ENCODE data around the gene RUNX1. TPM values are rescaled to one million over a fixed set of nuclear protein-coding genes. Genes with fewer than 3 reads are reported as not detected.

RUNX1 gene
- total RNA-seq, 1 experiment from 2014 or later = 0.52 TPM

GRCh38 chr21:34990842-34991241 is 58.3 kb downstream of the RUNX1 start:
- Histone ChIP-seq H3K4me3 (ENCODE audit: low read depth, low read length, poor library complexity, severe bottlenecking) (no peak overlapping the region), H3K27me3 (replicated peaks; ENCODE audit: insufficient read depth, low read depth, low read length, poor library complexity) (peaks cover 20% of the 10 kb centered on the region), H3K27ac (ENCODE audit: low read depth, low read length, poor library complexity, severe bottlenecking) (no peak overlapping the region), H3K36me3 (ENCODE audit: insufficient read depth, low read length, poor library complexity, severe bottlenecking) (no peaks in the 10 kb centered on the region), H3K9me3 (ENCODE audit: low read depth, low read length, poor library complexity, severe bottlenecking) (no peaks in the 10 kb centered on the region), H3K4me1 (ENCODE audit: insufficient read depth, low read length, poor library complexity, severe bottlenecking) (no peaks in the 10 kb centered on the region)
- BruUV-seq (replicated peaks) = no TSS peak
- TF ChIP-seq, protein P1, sequence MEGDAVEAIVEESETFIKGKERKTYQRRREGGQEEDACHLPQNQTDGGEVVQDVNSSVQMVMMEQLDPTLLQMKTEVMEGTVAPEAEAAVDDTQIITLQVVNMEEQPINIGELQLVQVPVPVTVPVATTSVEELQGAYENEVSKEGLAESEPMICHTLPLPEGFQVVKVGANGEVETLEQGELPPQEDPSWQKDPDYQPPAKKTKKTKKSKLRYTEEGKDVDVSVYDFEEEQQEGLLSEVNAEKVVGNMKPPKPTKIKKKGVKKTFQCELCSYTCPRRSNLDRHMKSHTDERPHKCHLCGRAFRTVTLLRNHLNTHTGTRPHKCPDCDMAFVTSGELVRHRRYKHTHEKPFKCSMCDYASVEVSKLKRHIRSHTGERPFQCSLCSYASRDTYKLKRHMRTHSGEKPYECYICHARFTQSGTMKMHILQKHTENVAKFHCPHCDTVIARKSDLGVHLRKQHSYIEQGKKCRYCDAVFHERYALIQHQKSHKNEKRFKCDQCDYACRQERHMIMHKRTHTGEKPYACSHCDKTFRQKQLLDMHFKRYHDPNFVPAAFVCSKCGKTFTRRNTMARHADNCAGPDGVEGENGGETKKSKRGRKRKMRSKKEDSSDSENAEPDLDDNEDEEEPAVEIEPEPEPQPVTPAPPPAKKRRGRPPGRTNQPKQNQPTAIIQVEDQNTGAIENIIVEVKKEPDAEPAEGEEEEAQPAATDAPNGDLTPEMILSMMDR (conservative IDR thresholded peaks at IDR 0.05; ENCODE audit: low read depth, low read length) = no peak
- TF ChIP-seq EZH2 (IDR thresholded peaks at IDR 0.05; ENCODE audit: borderline replicate concordance, low read depth, low read length, poor library complexity, severe bottlenecking) = no peak
- DNase-seq (ENCODE audit: low spot score) = no peak
- intact Hi-C loops (cut with micrococcal nuclease; ENCODE audit: unreplicated experiment) = no loop called here
- ChIA-PET POLR2A (ENCODE audit: low non-redundant PET) (no interaction called here), CTCF (no interaction called here)

DNA sequence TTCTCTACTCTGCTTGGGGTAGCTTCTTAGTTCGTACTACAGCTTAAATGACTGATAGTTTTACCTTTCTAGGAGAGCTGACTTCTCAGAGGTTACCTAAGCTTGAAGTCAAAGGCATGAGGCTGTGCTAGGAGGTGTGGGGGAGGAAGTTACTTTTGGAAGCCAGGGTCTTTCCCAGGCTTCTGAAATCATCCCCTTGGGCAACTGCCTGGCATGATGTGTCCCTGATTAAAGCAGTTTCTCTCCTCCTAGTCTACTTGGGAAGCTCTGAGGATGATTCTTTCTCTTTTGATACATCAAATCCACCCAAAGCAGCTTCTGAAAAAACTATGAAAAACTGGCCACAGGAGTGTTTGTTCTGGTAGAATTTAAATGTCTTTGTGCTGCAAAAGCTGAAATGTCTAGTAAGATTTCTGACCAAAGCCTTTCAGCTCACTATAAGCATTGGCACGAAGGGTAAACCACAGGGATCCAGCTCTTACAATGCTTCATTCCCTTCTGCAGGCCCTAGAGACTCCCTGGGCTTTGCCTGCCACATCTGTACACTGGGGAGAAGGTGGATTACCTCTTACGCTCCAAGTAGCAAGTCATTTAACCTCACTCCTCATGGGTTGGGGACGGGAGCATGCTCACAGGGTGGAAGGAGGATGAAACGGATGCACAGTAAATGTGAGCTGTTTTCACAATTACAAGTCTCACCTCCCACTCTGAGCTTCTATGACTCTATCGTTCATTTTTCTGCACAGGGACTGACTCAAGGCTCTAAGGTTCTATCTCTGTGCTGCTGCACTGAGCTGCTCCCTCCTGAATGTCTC is 59.6 kb downstream of the RUNX1 start:
- ChIA-PET POLR2A (ENCODE audit: low non-redundant PET) (no interaction called here), CTCF (no interaction called here)
- Histone ChIP-seq H3K27ac (ENCODE audit: low read depth, low read length, poor library complexity, severe bottlenecking) (no peak overlapping the region), H3K9me3 (ENCODE audit: low read depth, low read length, poor library complexity, severe bottlenecking) (no peaks in the 10 kb centered on the region), H3K4me1 (ENCODE audit: insufficient read depth, low read length, poor library complexity, severe bottlenecking) (no peaks in the 10 kb centered on the region), H3K36me3 (ENCODE audit: insufficient read depth, low read length, poor library complexity, severe bottlenecking) (no peaks in the 10 kb centered on the region), H3K27me3 (replicated peaks; ENCODE audit: insufficient read depth, low read depth, low read length, poor library complexity) (peaks cover 20% of the 10 kb centered on the region), H3K4me3 (ENCODE audit: low read depth, low read length, poor library complexity, severe bottlenecking) (no peak overlapping the region)
- TF ChIP-seq, protein P1 (conservative IDR thresholded peaks at IDR 0.05; ENCODE audit: low read depth, low read length) = no peak
- no peak for TF ChIP-seq EZH2 (IDR thresholded peaks at IDR 0.05; ENCODE audit: borderline replicate concordance, low read depth, low read length, poor library complexity, severe bottlenecking)
- no TSS peak for BruUV-seq (replicated peaks)
- DNase-seq (ENCODE audit: low spot score) = no peak
- intact Hi-C loops (cut with micrococcal nuclease; ENCODE audit: unreplicated experiment) = no loop called here

GRCh38 chr21:34988625-34989024 is 60.5 kb downstream of the RUNX1 start:
- POLR2A ChIA-PET (ENCODE audit: low non-redundant PET) = no interaction called here
- CTCF ChIA-PET = no interaction called here

More at GRCh38 chr21:34988625-34989024, 60.5 kb downstream of the RUNX1 start:
- Histone ChIP-seq H3K9me3 (ENCODE audit: low read depth, low read length, poor library complexity, severe bottlenecking) (no peaks in the 10 kb centered on the region), H3K4me3 (ENCODE audit: low read depth, low read length, poor library complexity, severe bottlenecking) (no peak overlapping the region), H3K27me3 (replicated peaks; ENCODE audit: insufficient read depth, low read depth, low read length, poor library complexity) (peaks cover 20% of the 10 kb centered on the region), H3K27ac (ENCODE audit: low read depth, low read length, poor library complexity, severe bottlenecking) (no peak overlapping the region), H3K36me3 (ENCODE audit: insufficient read depth, low read length, poor library complexity, severe bottlenecking) (no peaks in the 10 kb centered on the region), H3K4me1 (ENCODE audit: insufficient read depth, low read length, poor library complexity, severe bottlenecking) (no peaks in the 10 kb centered on the region)
- no TSS peak for BruUV-seq (replicated peaks)
- TF ChIP-seq EZH2 (IDR thresholded peaks at IDR 0.05; ENCODE audit: borderline replicate concordance, low read depth, low read length, poor library complexity, severe bottlenecking) = no peak
- TF ChIP-seq, protein P1 (conservative IDR thresholded peaks at IDR 0.05; ENCODE audit: low read depth, low read length) = no peak
- DNase-seq (ENCODE audit: low spot score) = no peak
- intact Hi-C loops (cut with micrococcal nuclease; ENCODE audit: unreplicated experiment) = no loop called here

Measured in A673 (cell line).